ENCODE results near the gene IVD. TPM values are rescaled to one million over a fixed set of nuclear protein-coding genes. Genes with fewer than 3 reads are reported as not detected.

IVD gene
- total RNA-seq, 2 donors from 2014 or later, result 74.1 to 86.1 TPM

- H3K36me3 ChIP-seq, result no peaks in the 10 kb centered on the region
- intact Hi-C loops (cut with DNase I), result no loop called here
Measured at GRCh38 chr15:40456738-40457137, 51.1 kb downstream of the IVD start.

GRCh38 chr15:40458495-40459371, 53.1 kb downstream of the IVD start:
- intact Hi-C loops (cut with DNase I), result no loop called here
- H3K9ac ChIP-seq (ENCODE audit: low read depth in 2 of 2, low read length in 2 of 2), result no peak overlapping the region
- H3K4me1 ChIP-seq, result no peaks in the 10 kb centered on the region
- H3K27me3 ChIP-seq, result no peaks in the 10 kb centered on the region
- H3K27ac ChIP-seq, result no peak overlapping the region
- no peaks in the 10 kb centered on the region for H3K36me3 ChIP-seq
- no peak for TF ChIP-seq CTCF (IDR thresholded peaks at IDR 0.05)
- no peak overlapping the region for H3K4me3 ChIP-seq
- H3K9me3 ChIP-seq, result no peaks in the 10 kb centered on the region
- no peak for DNase-seq

More at GRCh38 chr15:40456738-40457137, 51.1 kb downstream of the IVD start:
- TF ChIP-seq CTCF (IDR thresholded peaks at IDR 0.05), result no peak
- no peak overlapping the region for H3K9ac ChIP-seq (ENCODE audit: low read depth in 2 of 2, low read length in 2 of 2)
- no peaks in the 10 kb centered on the region for H3K27me3 ChIP-seq
- H3K9me3 ChIP-seq, result no peaks in the 10 kb centered on the region
- no peak overlapping the region for H3K27ac ChIP-seq
- no peak overlapping the region for H3K4me3 ChIP-seq
- DNase-seq, result no peak
- H3K4me1 ChIP-seq, result peaks cover 8% of the 10 kb centered on the region

GRCh38 chr15:40459391-40460015, 53.9 kb downstream of the IVD start:
- Histone ChIP-seq H3K9me3 (no peaks in the 10 kb centered on the region), H3K27me3 (no peaks in the 10 kb centered on the region), H3K4me3 (no peak overlapping the region), H3K27ac (no peak overlapping the region), H3K9ac (ENCODE audit: low read depth in 2 of 2, low read length in 2 of 2) (no peak overlapping the region), H3K4me1 (no peaks in the 10 kb centered on the region), H3K36me3 (peaks cover under 1% of the 10 kb centered on the region)
- DNase-seq, result no peak
- no peak for TF ChIP-seq CTCF (IDR thresholded peaks at IDR 0.05)
- intact Hi-C loops (cut with DNase I), result no loop called here

- Histone ChIP-seq H3K9ac (ENCODE audit: low read depth in 2 of 2, low read length in 2 of 2) (no peak overlapping the region), H3K4me3 (no peak overlapping the region), H3K27ac (no peak overlapping the region), H3K36me3 (peaks cover 5% of the 10 kb centered on the region), H3K9me3 (no peaks in the 10 kb centered on the region), H3K4me1 (no peaks in the 10 kb centered on the region), H3K27me3 (no peaks in the 10 kb centered on the region)
- no peak for DNase-seq
- TF ChIP-seq CTCF (IDR thresholded peaks at IDR 0.05), result no peak
- intact Hi-C loops (cut with DNase I), result no loop called here
Measured at GRCh38 chr15:40460404-40460803, 54.8 kb downstream of the IVD start.

- H3K9me3 ChIP-seq, result no peaks in the 10 kb centered on the region
- H3K4me1 ChIP-seq, result no peaks in the 10 kb centered on the region
- H3K9ac ChIP-seq (ENCODE audit: low read depth in 2 of 2, low read length in 2 of 2), result no peak overlapping the region
- intact Hi-C loops (cut with DNase I), result no loop called here
- no peak for DNase-seq
- peaks cover 5% of the 10 kb centered on the region for H3K36me3 ChIP-seq
- no peak overlapping the region for H3K27ac ChIP-seq
- TF ChIP-seq CTCF (IDR thresholded peaks at IDR 0.05), result no peak
- H3K27me3 ChIP-seq, result no peaks in the 10 kb centered on the region
- no peak overlapping the region for H3K4me3 ChIP-seq
Measured at GRCh38 chr15:40461958-40462357, 56.4 kb downstream of the IVD start.
